B cell (primary cell): ENCODE data around the gene PTPRG. TPM values are rescaled to one million over a fixed set of nuclear protein-coding genes. Genes with fewer than 3 reads are reported as not detected.

ENCODE experiments used
- ATAC-seq: fragments of 200-7000 bp; cut with Tn5 transposase; one replicate; pipeline ENCODE4 v1.10.0; 2021; ENCODE audit warnings: low read depth, mild to moderate bottlenecking, moderate number of reproducible peaks, moderate library complexity
- CTCF ChIA-PET: fragments of 350-600 bp; sonication (Branson Sonifier 250); formaldehyde crosslinking; loops from one replicate; lab custom pipeline; 2021; ENCODE audit warnings: antibody characterized with exemption, inconsistent platforms; lab: Charles Lee
- POLR2A ChIA-PET: fragments of 350-600 bp; sonication (Branson Sonifier 250); formaldehyde crosslinking; loops from one replicate; lab custom pipeline; 2021; ENCODE audit warnings: antibody characterized with exemption; lab: Charles Lee
- DNase-seq: peaks from one replicate; pipeline ENCODE4 v3.0.0; 2013
- H2AFZ ChIP-seq: 2 replicates; pipeline ENCODE4 v1.6.1; 2012; ENCODE audit warnings: mild to moderate bottlenecking, low read depth, low read length; ENCODE audit not compliant: insufficient read depth, poor library complexity, severe bottlenecking
- H3K27ac ChIP-seq, 2 donors: 1 replicate in 1 of 2; 2 replicates in 1 of 2; pipeline ENCODE4 v1.5.1; 2012 to 2013; ENCODE audit warnings: low read length in 2 of 2, mild to moderate bottlenecking in 2 of 2, moderate library complexity in 1 of 2
- H3K27me3 ChIP-seq, 4 experiments: fragments of 200-600 bp in 1 of 4; sonication (generic) in 1 of 4; replicated peaks in 1 of 4; 1 replicate in 2 of 4; 2 replicates in 2 of 4; pipeline versions ENCODE4 v1.6.1 to v1.7.0; 2013 to 2016; ENCODE audit warnings: low read length in 3 of 4, mild to moderate bottlenecking in 2 of 4, mixed read lengths in 1 of 4, moderate library complexity in 1 of 4; ENCODE audit not compliant: insufficient read depth in 4 of 4, control insufficient read depth in 3 of 4; ENCODE audit errors: control extremely low read depth in 1 of 4
- H3K36me3 ChIP-seq, 2 experiments: replicated peaks in 1 of 2; 1 replicate in 1 of 2; 2 replicates in 1 of 2; pipeline versions ENCODE4 v1.6.1 to v1.7.1; 2013; ENCODE audit warnings: low read length in 1 of 2; ENCODE audit not compliant: insufficient read depth in 2 of 2, control insufficient read depth in 1 of 2; ENCODE audit errors: control extremely low read depth in 1 of 2, extremely low read depth in 1 of 2
- H3K4me1 ChIP-seq, 2 donors: fragments of 200-600 bp in 1 of 2; sonication (generic) in 1 of 2; 1 replicate in 1 of 2; 2 replicates in 1 of 2; pipeline versions ENCODE4 v1.5.1 to v1.6.1; 2013 to 2017; ENCODE audit warnings: low read length in 2 of 2; ENCODE audit not compliant: control insufficient read depth in 2 of 2, insufficient read depth in 2 of 2
- H3K4me2 ChIP-seq: replicated peaks from 2 replicates; pipeline ENCODE3; 2012; ENCODE audit warnings: mild to moderate bottlenecking, low read depth, low read length; ENCODE audit not compliant: poor library complexity, severe bottlenecking
- H3K4me3 ChIP-seq, 5 experiments: fragments of 200-600 bp in 1 of 5; sonication (generic) in 1 of 5; 1 replicate in 3 of 5; 2 replicates in 2 of 5; pipeline versions ENCODE4 v1.5.1 to v1.7.0; 2011 to 2016; ENCODE audit warnings: low read length in 4 of 5, mild to moderate bottlenecking in 4 of 5, low read depth in 2 of 5, control low read depth in 1 of 5, moderate library complexity in 1 of 5; ENCODE audit not compliant: insufficient read depth in 1 of 5; ENCODE audit errors: control extremely low read depth in 1 of 5, extremely low read depth in 1 of 5
- H3K79me2 ChIP-seq: fragments of 200-600 bp; sonication (generic); one replicate; pipeline ENCODE4 v1.6.0; 2016; ENCODE audit warnings: low read length; ENCODE audit not compliant: control insufficient read depth, insufficient read depth
- H3K9ac ChIP-seq: fragments of 200-600 bp; sonication (generic); 2 replicates; pipeline ENCODE4 v1.6.1; 2017; ENCODE audit warnings: mild to moderate bottlenecking, low read length, moderate library complexity
- H3K9me3 ChIP-seq, 3 donors: one replicate each; pipeline versions ENCODE4 v1.6.1 to v1.7.1; 2013; ENCODE audit warnings: low read length in 2 of 3; ENCODE audit not compliant: control insufficient read depth in 2 of 3, insufficient read depth in 1 of 3; ENCODE audit errors: control extremely low read depth in 1 of 3
- H4K20me1 ChIP-seq: 2 replicates; pipeline ENCODE4 v1.6.0; 2012; ENCODE audit warnings: mild to moderate bottlenecking, low read length; ENCODE audit not compliant: insufficient read depth, control insufficient read depth, poor library complexity, severe bottlenecking
- H3K27ac Mint-ChIP-seq: one replicate; pipeline ENCODE4 v1.8.0; 2021; ENCODE audit warnings: mixed read lengths
- H3K27me3 Mint-ChIP-seq: one replicate; pipeline ENCODE4 v1.8.0; 2021; ENCODE audit warnings: mixed read lengths
- H3K4me1 Mint-ChIP-seq: one replicate; pipeline ENCODE4 v1.8.0; 2021; ENCODE audit warnings: mixed read lengths
- H3K4me3 Mint-ChIP-seq: one replicate; pipeline ENCODE4 v1.8.0; 2021; ENCODE audit warnings: mixed read lengths
- H3K9me3 Mint-ChIP-seq: one replicate; pipeline ENCODE4 v1.8.0; 2022; ENCODE audit warnings: mixed read lengths; ENCODE audit not compliant: insufficient read depth
- CTCF ChIP-seq: fragments of 200-600 bp; IDR thresholded peaks from one replicate; pipeline ENCODE4 v1.8.0; 2022; ENCODE audit warnings: antibody characterized with exemption, mild to moderate bottlenecking
- EZH2 ChIP-seq: IDR thresholded peaks from 2 replicates; pipeline ENCODE4 v1.6.1; 2012; ENCODE audit warnings: borderline replicate concordance, low read depth, mild to moderate bottlenecking, moderate library complexity, low read length; ENCODE audit not compliant: insufficient read depth, poor library complexity, severe bottlenecking
- WGBS: methylation state at CpG from one replicate; pipeline ENCODE4 v1.1.5; 2013; ENCODE audit warnings: missing lambda C conversion rate; ENCODE audit not compliant: insufficient coverage; 5-methylcytosine and 5-hydroxymethylcytosine counted together
- intact Hi-C: fragments of 100-400 bp; cut with micrococcal nuclease; formaldehyde crosslinking; loops from one replicate; pipeline ENCODE4 v1.10.0; 2022
- polyA plus RNA-seq: library from polyadenylated mRNA; depleted of rRNA; stranded (reverse); fragments of >200 nt; gene quantifications from 2 replicates; pipeline ENCODE4 v1.2.3, GENCODE V29; 2012
- total RNA-seq, 2 donors: library from RNA; stranded (reverse); fragments of 120-200 nt in 1 of 2; gene quantifications; 1 replicate in 1 of 2; 2 replicates in 1 of 2; pipeline versions ENCODE4 v1.2.3 to v1.2.4, GENCODE V29; 2013 to 2022

Gene PTPRG
- total and polyA plus RNA-seq, 2 donors (not counting 1 experiment from before 2014, with no cell fraction given) = 0.12 to 1.3 TPM

DNA sequence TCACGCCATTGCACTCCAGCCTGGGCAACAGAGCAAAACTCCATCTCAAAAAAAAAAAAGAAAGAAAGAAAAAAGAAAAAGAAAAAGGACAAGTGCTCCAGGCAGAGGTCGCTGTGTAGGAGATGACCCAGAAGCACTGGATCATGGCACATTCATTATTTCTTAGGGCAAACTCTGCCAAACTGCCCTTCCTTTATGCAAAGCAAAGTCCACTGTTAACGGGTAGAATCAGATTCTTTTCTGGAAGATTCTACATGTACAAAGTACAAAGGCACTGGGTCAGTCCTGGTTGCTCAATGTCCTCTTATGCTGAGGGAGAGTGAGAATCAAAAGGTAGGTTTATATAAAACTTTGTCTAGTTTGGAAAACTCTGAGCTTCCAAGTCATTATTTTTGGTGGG, 667.1 kb downstream of the PTPRG start:
- ChIA-PET CTCF (no interaction called here), POLR2A (no interaction called here)
- H3K27ac Mint-ChIP-seq = no peak overlapping the region
- intact Hi-C loops = no loop called here
- H3K27me3 Mint-ChIP-seq = peaks cover 11% of the 10 kb centered on the region
- H3K4me1 Mint-ChIP-seq = no peaks in the 10 kb centered on the region
- H3K4me1 ChIP-seq = no peaks in the 10 kb centered on the region
- DNase-seq (no peak), ATAC-seq (no peak)
- H3K27ac ChIP-seq = no peak overlapping the region
- H3K27me3 ChIP-seq = no peaks in the 10 kb centered on the region
- no peaks in the 10 kb centered on the region for H3K9me3 ChIP-seq
- no peak overlapping the region for H3K4me3 ChIP-seq
- no peaks in the 10 kb centered on the region for H3K9me3 Mint-ChIP-seq
- TF ChIP-seq CTCF (no peak), EZH2 (no peak)
- WGBS = 84% methylated on average over 2 of the region's 3 CpGs
- H4K20me1 ChIP-seq = no peaks in the 10 kb centered on the region
- H3K9ac ChIP-seq = no peak overlapping the region
- no peak overlapping the region for H3K4me3 Mint-ChIP-seq
- H3K79me2 ChIP-seq = no peaks in the 10 kb centered on the region
- no peaks in the 10 kb centered on the region for H3K36me3 ChIP-seq
- H2AFZ ChIP-seq = no peak overlapping the region
- no peak overlapping the region for H3K4me2 ChIP-seq

DNA sequence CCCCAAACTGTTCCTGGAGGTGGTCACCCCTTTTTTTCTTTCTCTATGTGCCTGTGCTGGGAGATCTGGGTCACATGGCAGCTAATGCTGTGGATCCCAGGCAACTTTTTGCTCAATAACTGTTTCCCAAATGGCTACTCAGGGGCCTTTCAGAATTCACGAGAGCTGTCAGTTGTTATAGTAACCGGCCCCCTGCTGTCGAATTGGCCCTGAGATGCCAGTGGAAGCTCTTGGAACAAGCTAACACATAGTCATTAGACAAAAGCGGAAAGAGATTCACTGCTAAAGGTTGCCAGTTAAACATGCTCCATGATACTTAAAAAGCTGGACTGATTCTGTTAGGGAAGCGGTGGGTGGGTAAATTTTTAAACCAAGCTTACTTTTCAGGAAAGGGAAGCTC, 667.8 kb downstream of the PTPRG start:
- no peaks in the 10 kb centered on the region for H3K9me3 Mint-ChIP-seq
- CTCF ChIA-PET = no interaction called here
- Histone ChIP-seq H3K9ac (no peak overlapping the region), H3K4me2 (no peak overlapping the region), H3K27me3 (no peaks in the 10 kb centered on the region), H3K79me2 (no peaks in the 10 kb centered on the region), H4K20me1 (no peaks in the 10 kb centered on the region), H3K27ac (no peak overlapping the region), H3K9me3 (no peaks in the 10 kb centered on the region), H3K4me3 (no peak overlapping the region), H3K36me3 (no peaks in the 10 kb centered on the region), H2AFZ (no peak overlapping the region), H3K4me1 (no peaks in the 10 kb centered on the region)
- POLR2A ChIA-PET = no interaction called here
- no peak for TF ChIP-seq EZH2
- TF ChIP-seq CTCF = no peak
- DNase-seq (no peak), ATAC-seq (no peak)
- no peak overlapping the region for H3K27ac Mint-ChIP-seq
- intact Hi-C loops = no loop called here
- H3K4me3 Mint-ChIP-seq = no peak overlapping the region
- peaks cover 11% of the 10 kb centered on the region for H3K27me3 Mint-ChIP-seq
- H3K4me1 Mint-ChIP-seq = no peaks in the 10 kb centered on the region
- WGBS = 83% methylated on average over 3 of the region's 5 CpGs
